ENCODE measurements around the gene CLINT1.

- peak; percentile 78 for TF ChIP-seq CTCF (conservative IDR thresholded peaks at IDR 0.05)
- no peak for TF ChIP-seq ZFX (IDR thresholded peaks at IDR 0.05)
These were observed 42.1 kb downstream of the CLINT1 start for GRCh38 chr5:157816682-157817386.

Measured in C4-2B (cell line).